LNCAP (cell line): ENCODE results near the gene NFXL1.

Experiments
- CTCF ChIP-seq: fragments of 450-650 bp; IDR thresholded peaks from 2 replicates; pipeline ENCODE4 v1.5.1; 2017; ENCODE audit warnings: mild to moderate bottlenecking

The NFXL1 gene

GRCh38 chr4:47801481-47802002, 112.8 kb downstream of the NFXL1 start:
- no peak for TF ChIP-seq CTCF

- no peak for TF ChIP-seq CTCF
Measured at GRCh38 chr4:47798165-47798564, 116.2 kb downstream of the NFXL1 start.
